ENCODE data around the gene CAST. TPM values are rescaled to one million over a fixed set of nuclear protein-coding genes. Genes with fewer than 3 reads are reported as not detected.

Gene CAST
- total RNA-seq, 2 experiments from 2014 or later, result 124 to 131 TPM

DNA sequence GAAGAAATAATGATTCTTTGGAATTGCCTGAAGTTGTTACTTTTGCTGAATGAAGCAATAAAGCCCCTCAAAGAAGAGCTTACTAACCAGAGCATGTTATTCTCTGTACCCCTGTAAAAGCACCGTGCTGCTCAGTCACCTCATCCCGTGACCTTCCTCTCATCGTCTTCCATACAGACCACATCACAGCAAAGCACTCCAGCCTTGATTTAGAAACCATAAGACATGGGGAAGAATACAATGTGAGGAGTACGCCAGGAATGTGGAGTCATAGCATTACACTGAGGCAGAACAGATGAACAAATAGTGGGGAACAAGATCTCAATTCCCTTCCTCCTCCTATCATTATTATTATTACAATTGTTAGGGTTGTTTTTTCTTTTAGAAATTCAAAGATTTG, 96.4 kb downstream of the CAST start:
- Mint-ChIP-seq H3K9me3 (no peaks in the 10 kb centered on the region), H3K36me3 (ENCODE audit: low read depth) (peaks cover 31% of the 10 kb centered on the region), H3K4me1 (ENCODE audit: low read depth) (peaks cover 2% of the 10 kb centered on the region), H3K27me3 (no peaks in the 10 kb centered on the region), H3K4me3 (no peak overlapping the region), H3K27ac (peak overlapping the region; percentile 23)
- TF ChIP-seq, protein P1, sequence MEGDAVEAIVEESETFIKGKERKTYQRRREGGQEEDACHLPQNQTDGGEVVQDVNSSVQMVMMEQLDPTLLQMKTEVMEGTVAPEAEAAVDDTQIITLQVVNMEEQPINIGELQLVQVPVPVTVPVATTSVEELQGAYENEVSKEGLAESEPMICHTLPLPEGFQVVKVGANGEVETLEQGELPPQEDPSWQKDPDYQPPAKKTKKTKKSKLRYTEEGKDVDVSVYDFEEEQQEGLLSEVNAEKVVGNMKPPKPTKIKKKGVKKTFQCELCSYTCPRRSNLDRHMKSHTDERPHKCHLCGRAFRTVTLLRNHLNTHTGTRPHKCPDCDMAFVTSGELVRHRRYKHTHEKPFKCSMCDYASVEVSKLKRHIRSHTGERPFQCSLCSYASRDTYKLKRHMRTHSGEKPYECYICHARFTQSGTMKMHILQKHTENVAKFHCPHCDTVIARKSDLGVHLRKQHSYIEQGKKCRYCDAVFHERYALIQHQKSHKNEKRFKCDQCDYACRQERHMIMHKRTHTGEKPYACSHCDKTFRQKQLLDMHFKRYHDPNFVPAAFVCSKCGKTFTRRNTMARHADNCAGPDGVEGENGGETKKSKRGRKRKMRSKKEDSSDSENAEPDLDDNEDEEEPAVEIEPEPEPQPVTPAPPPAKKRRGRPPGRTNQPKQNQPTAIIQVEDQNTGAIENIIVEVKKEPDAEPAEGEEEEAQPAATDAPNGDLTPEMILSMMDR (IDR thresholded peaks at IDR 0.05), result no peak
- ChIA-PET CTCF (interaction anchor here (1.4 kb wide), 1 partner anchor 9 kb away, joined by 3 read pairs; no protein-coding TSS in a partner anchor), POLR2A (interaction anchor here (1.0 kb wide), 1 partner anchor 10 kb away, joined by 3 read pairs; no protein-coding TSS in a partner anchor)
- intact Hi-C loops (cut with micrococcal nuclease), result no loop called here
- ATAC-seq, result no peak
- no peak for DNase-seq

DNA sequence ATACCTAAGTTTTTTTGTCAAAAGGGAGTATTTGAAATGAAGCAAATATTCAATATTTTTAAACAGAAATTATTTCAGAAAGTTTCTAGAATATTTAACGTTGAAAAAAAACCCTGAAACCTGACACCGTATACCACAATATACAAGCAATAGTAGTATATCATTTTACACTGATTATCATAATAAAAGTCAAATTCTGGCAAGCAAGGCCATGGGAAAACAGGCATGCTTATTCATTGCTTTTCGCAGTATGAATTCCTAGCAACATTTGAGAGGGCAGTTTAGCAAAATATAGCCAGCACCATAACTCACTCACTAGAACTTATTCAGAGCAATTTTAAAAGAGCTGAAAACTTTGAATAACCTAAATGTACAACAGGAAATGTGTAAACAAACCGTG, 99.4 kb downstream of the CAST start:
- ATAC-seq (no peak), DNase-seq (no peak)
- intact Hi-C loops (cut with micrococcal nuclease), result no loop called here
- Mint-ChIP-seq H3K27ac (no peak overlapping the region), H3K9me3 (no peaks in the 10 kb centered on the region), H3K4me3 (no peak overlapping the region), H3K36me3 (ENCODE audit: low read depth) (peaks cover 28% of the 10 kb centered on the region), H3K27me3 (no peaks in the 10 kb centered on the region), H3K4me1 (ENCODE audit: low read depth) (peaks cover 2% of the 10 kb centered on the region)
- ChIA-PET POLR2A (interaction anchor here (0.6 kb wide), 2 partner anchors 10 to 407 kb away, joined by 3 read pairs; no protein-coding TSS in a partner anchor), CTCF (interaction anchor here (0.9 to 4.2 kb wide), 5 partner anchors 10 to 400 kb away, joined by 3 to 33 read pairs (median 5); partner anchors contain the start of gene LIX1)
- TF ChIP-seq, protein P1 (IDR thresholded peaks at IDR 0.05), result no peak

GRCh38 chr5:96763026-96763425, 100.8 kb downstream of the CAST start:
- no peaks in the 10 kb centered on the region for H3K9me3 Mint-ChIP-seq
- H3K27ac Mint-ChIP-seq, result peak overlapping the region; percentile 2
- no peak overlapping the region for H3K4me3 Mint-ChIP-seq
- no peak for ATAC-seq
- POLR2A ChIA-PET, result interaction anchor here (1.1 kb wide), 1 partner anchor 11 kb away, joined by 3 read pairs; no protein-coding TSS in a partner anchor
- TF ChIP-seq, protein P1 (IDR thresholded peaks at IDR 0.05), result no peak
- peaks cover 2% of the 10 kb centered on the region for H3K4me1 Mint-ChIP-seq (ENCODE audit: low read depth)
- peaks cover 17% of the 10 kb centered on the region for H3K36me3 Mint-ChIP-seq (ENCODE audit: low read depth)
- CTCF ChIA-PET, result interaction anchor here (0.6 to 4.2 kb wide), 9 partner anchors 9 to 399 kb away, joined by 3 to 33 read pairs (median 4); partner anchors contain the start of gene LIX1
- intact Hi-C loops (cut with micrococcal nuclease), result no loop called here
- H3K27me3 Mint-ChIP-seq, result no peaks in the 10 kb centered on the region
- no peak for DNase-seq

DNA sequence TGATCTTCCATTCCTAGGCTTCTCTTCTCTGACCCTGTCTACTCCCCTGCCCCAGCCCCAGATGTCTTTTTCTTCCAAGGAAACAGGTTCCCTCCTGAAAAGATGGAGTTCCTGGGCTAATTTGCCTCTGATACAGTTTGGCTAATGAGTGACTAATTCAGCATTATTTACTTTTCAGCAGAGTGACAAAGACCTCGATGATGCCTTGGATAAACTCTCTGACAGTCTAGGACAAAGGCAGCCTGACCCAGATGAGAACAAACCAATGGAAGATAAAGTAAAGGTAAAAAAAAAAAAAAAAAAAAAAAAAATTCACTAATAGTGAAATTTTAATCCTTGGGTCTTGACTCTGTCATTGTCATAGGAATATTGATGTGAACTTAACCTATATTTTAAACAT, 102.9 kb downstream of the CAST start:
- Mint-ChIP-seq H3K4me1 (ENCODE audit: low read depth) (peaks cover 2% of the 10 kb centered on the region), H3K9me3 (no peaks in the 10 kb centered on the region), H3K36me3 (ENCODE audit: low read depth) (peaks cover 22% of the 10 kb centered on the region), H3K4me3 (no peak overlapping the region), H3K27ac (peak overlapping the region; percentile 17), H3K27me3 (no peaks in the 10 kb centered on the region)
- ATAC-seq (no peak), DNase-seq (no peak)
- intact Hi-C loops (cut with micrococcal nuclease), result no loop called here
- POLR2A ChIA-PET, result no interaction called here
- CTCF ChIA-PET, result no interaction called here
- TF ChIP-seq, protein P1 (IDR thresholded peaks at IDR 0.05), result no peak

DNA sequence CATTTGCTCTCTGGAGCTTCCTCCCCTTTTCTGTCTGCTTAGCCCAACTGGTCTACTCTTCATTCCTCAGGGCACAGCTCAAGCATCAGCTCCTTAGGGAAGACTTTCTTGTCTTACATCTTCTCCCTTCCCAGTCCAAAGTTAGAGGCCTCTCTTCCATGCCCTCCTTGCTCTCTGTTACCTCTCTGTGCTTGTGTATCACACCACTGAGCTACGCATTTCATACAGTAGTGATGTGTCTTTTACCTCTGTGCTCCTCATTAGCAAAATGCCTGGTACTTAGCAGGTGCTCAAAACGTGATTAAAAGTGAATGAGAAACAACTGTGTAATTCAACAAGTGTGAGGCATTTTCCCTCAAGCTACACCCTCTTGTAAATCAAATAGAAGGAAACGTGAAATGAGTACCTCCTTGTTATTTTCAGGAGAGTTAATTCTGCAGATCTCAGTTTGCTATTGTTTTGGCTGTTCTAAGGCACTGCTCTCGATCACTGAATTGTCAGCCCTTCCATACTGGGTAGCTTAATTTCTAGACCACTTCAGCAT, 106.6 kb downstream of the CAST start:
- intact Hi-C loops (cut with micrococcal nuclease), result no loop called here
- no peaks in the 10 kb centered on the region for H3K9me3 Mint-ChIP-seq
- H3K4me3 Mint-ChIP-seq, result no peak overlapping the region
- peak overlapping the region; percentile 59 for H3K27ac Mint-ChIP-seq
- DNase-seq (no peak), ATAC-seq (no peak)
- POLR2A ChIA-PET, result interaction anchor here (0.8 to 1.1 kb wide), 2 partner anchors 11 to 14 kb away, joined by 3 read pairs; no protein-coding TSS in a partner anchor
- CTCF ChIA-PET, result interaction anchor here (0.7 to 4.3 kb wide), 6 partner anchors 16 to 393 kb away, joined by 3 to 23 read pairs (median 6); no protein-coding TSS in a partner anchor
- no peaks in the 10 kb centered on the region for H3K27me3 Mint-ChIP-seq
- peaks cover 16% of the 10 kb centered on the region for H3K4me1 Mint-ChIP-seq (ENCODE audit: low read depth)
- TF ChIP-seq, protein P1 (IDR thresholded peaks at IDR 0.05), result no peak
- peaks cover 36% of the 10 kb centered on the region for H3K36me3 Mint-ChIP-seq (ENCODE audit: low read depth)
